ENCODE results near the gene NBEAL2. TPM values are rescaled to one million over a fixed set of nuclear protein-coding genes. Genes with fewer than 3 reads are reported as not detected.

NBEAL2 gene
- polyA plus RNA-seq (2013): 58.5 TPM

GRCh38 chr3:46978985-46979944 lies at the start of gene NBEAL2:
TSS of gene NBEAL2 (plus strand) at chr3:46979666. CDS start at chr3:46979862, 196 bp downstream.
- Histone ChIP-seq H3K27me3 (replicated peaks in 2 of 5; ENCODE audit: control insufficient read depth in 4 of 5, insufficient read depth in 5 of 5, low read length in 4 of 5) (no peaks in the 10 kb centered on the region), H3K4me3 (ENCODE audit: control insufficient read depth in 1 of 7, extremely low read depth in 1 of 7, insufficient read depth in 4 of 7, low read depth in 2 of 7, low read length in 6 of 7) (peak within 1 kb of the TSS; percentile 74 to 87 (median 86)), H3K9me3 (ENCODE audit: control extremely low read depth in 1 of 5, control insufficient read depth in 4 of 5, insufficient read depth in 2 of 5, low read depth in 1 of 5, low read length in 4 of 5) (no peaks in the 10 kb centered on the region), H3K4me1 (ENCODE audit: control extremely low read depth in 1 of 4, control insufficient read depth in 4 of 4, insufficient read depth in 4 of 4, low read length in 3 of 4) (peaks cover 18 to 81% (median 75%) of the 10 kb centered on the region in 4 experiments), H3K27ac (ENCODE audit: insufficient read depth in 1 of 2, low read depth in 1 of 2, low read length in 2 of 2, poor library complexity in 1 of 2, severe bottlenecking in 2 of 2) (peak within 1 kb of the TSS; percentile 54 to 85), H3K36me3 (ENCODE audit: control insufficient read depth in 4 of 4, insufficient read depth in 4 of 4, low read length in 3 of 4) (peaks cover 0 to 5% (median under 1%) of the 10 kb centered on the region in 4 experiments)
- ChIA-PET CTCF (interaction anchor here (0.6 to 6.5 kb wide), 6 partner anchors 9 to 57 kb away, joined by 3 to 42 read pairs (median 4); no protein-coding TSS in a partner anchor), POLR2A (interaction anchor here (0.8 to 1.0 kb wide), 4 partner anchors 25 to 51 kb away, joined by 3 to 4 read pairs (median 3); no protein-coding TSS in a partner anchor)
- peak; percentile 93 to 97 (median 97) for DNase-seq
- under 1% methylated on average over 58 of the region's 73 CpGs for WGBS (ENCODE audit: insufficient coverage)

GRCh38 chr3:46930166-46930944 lies 49.1 kb upstream of the NBEAL2 start:
- CTCF ChIA-PET: interaction anchor here (0.9 to 12.9 kb wide), 15 partner anchors 8 to 65 kb away, joined by 3 to 164 read pairs (median 4); no protein-coding TSS in a partner anchor

GRCh38 chr3:46930945-46931403 lies 48.5 kb upstream of the NBEAL2 start:
- peak in 2 of 3 donors; percentile 50 to 52 for DNase-seq
- POLR2A ChIA-PET: interaction anchor here (0.9 to 1.4 kb wide), 3 partner anchors 22 to 79 kb away, joined by 3 to 4 read pairs (median 3); partner anchors contain the start of gene NBEAL2
- Histone ChIP-seq H3K36me3 (ENCODE audit: control insufficient read depth in 4 of 4, insufficient read depth in 4 of 4, low read length in 3 of 4) (peaks cover 4 to 42% (median 9%) of the 10 kb centered on the region in 4 experiments), H3K4me1 (ENCODE audit: control extremely low read depth in 1 of 4, control insufficient read depth in 4 of 4, insufficient read depth in 4 of 4, low read length in 3 of 4) (peaks cover 44 to 89% (median 83%) of the 10 kb centered on the region in 4 experiments), H3K4me3 (ENCODE audit: control insufficient read depth in 1 of 7, extremely low read depth in 1 of 7, insufficient read depth in 4 of 7, low read depth in 2 of 7, low read length in 6 of 7) (peak overlapping the region in 3 of 7 experiments; percentile 12 to 43 (median 13)), H3K27me3 (replicated peaks in 2 of 5; ENCODE audit: control insufficient read depth in 4 of 5, insufficient read depth in 5 of 5, low read length in 4 of 5) (no peaks in the 10 kb centered on the region), H3K27ac (ENCODE audit: insufficient read depth in 1 of 2, low read depth in 1 of 2, low read length in 2 of 2, poor library complexity in 1 of 2, severe bottlenecking in 2 of 2) (peak overlapping the region in 1 of 2 experiments; percentile 71), H3K9me3 (ENCODE audit: control extremely low read depth in 1 of 5, control insufficient read depth in 4 of 5, insufficient read depth in 2 of 5, low read depth in 1 of 5, low read length in 4 of 5) (peaks cover 0 to 4% (median 0%) of the 10 kb centered on the region in 5 experiments)
- CTCF ChIA-PET: interaction anchor here (1.0 to 12.9 kb wide), 12 partner anchors 9 to 64 kb away, joined by 3 to 164 read pairs (median 4); no protein-coding TSS in a partner anchor
- WGBS (ENCODE audit: insufficient coverage): 60% methylated on average over 3 of the region's 3 CpGs

More at GRCh38 chr3:46930166-46930944, 49.1 kb upstream of the NBEAL2 start:
- peaks cover 5 to 42% (median 10%) of the 10 kb centered on the region in 4 experiments for H3K36me3 ChIP-seq (ENCODE audit: control insufficient read depth in 4 of 4, insufficient read depth in 4 of 4, low read length in 3 of 4)
- peak overlapping the region in 4 of 7 experiments; percentile 12 to 34 (median 19) for H3K4me3 ChIP-seq (ENCODE audit: control insufficient read depth in 1 of 7, extremely low read depth in 1 of 7, insufficient read depth in 4 of 7, low read depth in 2 of 7, low read length in 6 of 7)
- peaks cover 0 to 4% (median 0%) of the 10 kb centered on the region in 5 experiments for H3K9me3 ChIP-seq (ENCODE audit: control extremely low read depth in 1 of 5, control insufficient read depth in 4 of 5, insufficient read depth in 2 of 5, low read depth in 1 of 5, low read length in 4 of 5)
- H3K4me1 ChIP-seq (ENCODE audit: control extremely low read depth in 1 of 4, control insufficient read depth in 4 of 4, insufficient read depth in 4 of 4, low read length in 3 of 4): peaks cover 49 to 91% (median 86%) of the 10 kb centered on the region in 4 experiments
- POLR2A ChIA-PET: interaction anchor here (0.9 to 1.4 kb wide), 2 partner anchors 49 to 79 kb away, joined by 3 to 4 read pairs; partner anchors contain the start of gene NBEAL2
- no peaks in the 10 kb centered on the region for H3K27me3 ChIP-seq (replicated peaks in 2 of 5; ENCODE audit: control insufficient read depth in 4 of 5, insufficient read depth in 5 of 5, low read length in 4 of 5)
- WGBS (ENCODE audit: insufficient coverage): 42% methylated on average over 6 of the region's 9 CpGs
- DNase-seq: peak in 2 of 3 donors; percentile 69 to 76
- H3K27ac ChIP-seq (ENCODE audit: insufficient read depth in 1 of 2, low read depth in 1 of 2, low read length in 2 of 2, poor library complexity in 1 of 2, severe bottlenecking in 2 of 2): peak overlapping the region in 1 of 2 experiments; percentile 71

GRCh38 chr3:46931631-46932331 lies 47.7 kb upstream of the NBEAL2 start:
- H3K4me3 ChIP-seq (ENCODE audit: control insufficient read depth in 1 of 7, extremely low read depth in 1 of 7, insufficient read depth in 4 of 7, low read depth in 2 of 7, low read length in 6 of 7): peak overlapping the region in 2 of 7 experiments; percentile 13 to 43
- DNase-seq: peak in 2 of 3 donors; percentile 72 to 77
- ChIA-PET POLR2A (interaction anchor here (0.9 to 1.4 kb wide), 2 partner anchors 21 to 48 kb away, joined by 3 to 4 read pairs; partner anchors contain the start of gene NBEAL2), CTCF (interaction anchor here (1.0 to 3.0 kb wide), 7 partner anchors 8 to 34 kb away, joined by 3 to 17 read pairs (median 4); no protein-coding TSS in a partner anchor)
- peaks cover 5 to 45% (median 12%) of the 10 kb centered on the region in 4 experiments for H3K36me3 ChIP-seq (ENCODE audit: control insufficient read depth in 4 of 4, insufficient read depth in 4 of 4, low read length in 3 of 4)
- peaks cover 0 to 4% (median 0%) of the 10 kb centered on the region in 5 experiments for H3K9me3 ChIP-seq (ENCODE audit: control extremely low read depth in 1 of 5, control insufficient read depth in 4 of 5, insufficient read depth in 2 of 5, low read depth in 1 of 5, low read length in 4 of 5)
- peak overlapping the region in 1 of 2 experiments; percentile 45 for H3K27ac ChIP-seq (ENCODE audit: insufficient read depth in 1 of 2, low read depth in 1 of 2, low read length in 2 of 2, poor library complexity in 1 of 2, severe bottlenecking in 2 of 2)
- no peaks in the 10 kb centered on the region for H3K27me3 ChIP-seq (replicated peaks in 2 of 5; ENCODE audit: control insufficient read depth in 4 of 5, insufficient read depth in 5 of 5, low read length in 4 of 5)
- 33% methylated on average over 2 of the region's 6 CpGs for WGBS (ENCODE audit: insufficient coverage)
- peaks cover 44 to 86% (median 77%) of the 10 kb centered on the region in 4 experiments for H3K4me1 ChIP-seq (ENCODE audit: control extremely low read depth in 1 of 4, control insufficient read depth in 4 of 4, insufficient read depth in 4 of 4, low read length in 3 of 4)

- 86% methylated on average over 5 of the region's 7 CpGs for WGBS (ENCODE audit: insufficient coverage)
- CTCF ChIA-PET: interaction anchor here (0.8 to 3.0 kb wide), 6 partner anchors 9 to 66 kb away, joined by 3 to 15 read pairs (median 4); no protein-coding TSS in a partner anchor
- H3K36me3 ChIP-seq (ENCODE audit: control insufficient read depth in 4 of 4, insufficient read depth in 4 of 4, low read length in 3 of 4): peaks cover 7 to 52% (median 18%) of the 10 kb centered on the region in 4 experiments
- no peaks in the 10 kb centered on the region for H3K27me3 ChIP-seq (replicated peaks in 2 of 5; ENCODE audit: control insufficient read depth in 4 of 5, insufficient read depth in 5 of 5, low read length in 4 of 5)
- peak overlapping the region in 1 of 2 experiments; percentile 45 for H3K27ac ChIP-seq (ENCODE audit: insufficient read depth in 1 of 2, low read depth in 1 of 2, low read length in 2 of 2, poor library complexity in 1 of 2, severe bottlenecking in 2 of 2)
- no peak overlapping the region for H3K4me3 ChIP-seq (ENCODE audit: control insufficient read depth in 1 of 7, extremely low read depth in 1 of 7, insufficient read depth in 4 of 7, low read depth in 2 of 7, low read length in 6 of 7)
- POLR2A ChIA-PET: no interaction called here
- H3K9me3 ChIP-seq (ENCODE audit: control extremely low read depth in 1 of 5, control insufficient read depth in 4 of 5, insufficient read depth in 2 of 5, low read depth in 1 of 5, low read length in 4 of 5): peaks cover 0 to 4% (median 0%) of the 10 kb centered on the region in 5 experiments
- DNase-seq: peak in 1 of 3 donors; percentile 42
- H3K4me1 ChIP-seq (ENCODE audit: control extremely low read depth in 1 of 4, control insufficient read depth in 4 of 4, insufficient read depth in 4 of 4, low read length in 3 of 4): peaks cover 41 to 84% (median 68%) of the 10 kb centered on the region in 4 experiments
Observed at GRCh38 chr3:46932455-46933225, 46.8 kb upstream of the NBEAL2 start.

All from common myeloid progenitor, CD34-positive (primary cell).